Stomach (tissue), 9 donors: ENCODE measurements around the gene HLCS. TPM values are rescaled to one million over a fixed set of nuclear protein-coding genes. Genes with fewer than 3 reads are reported as not detected.

Source experiments
- DNase-seq, 2 donors: peaks; one replicate each; pipeline versions ENCODE4 v3.0.0 to v3.0.0-alpha.2; 2013 to 2019
- H3K27ac ChIP-seq, 5 donors: fragments of 200-600 bp in 4 of 5; sonication (generic) in 4 of 5; one replicate each; pipeline ENCODE4 v1.5.1; 2013 to 2019; ENCODE audit warnings: mild to moderate bottlenecking in 1 of 5, moderate library complexity in 1 of 5
- H3K27me3 ChIP-seq, 3 donors: fragments of 200-600 bp; sonication (generic); one replicate each; pipeline ENCODE4 v1.5.1; 2017 to 2019; ENCODE audit warnings: mixed run types in 1 of 3
- H3K36me3 ChIP-seq, 4 donors: fragments of 200-600 bp; sonication (generic); 1 replicate in 3 of 4; 2 replicates in 1 of 4; pipeline ENCODE4 v1.5.1; 2016 to 2019
- H3K4me1 ChIP-seq, 4 donors: fragments of 200-600 bp; sonication (generic); one replicate each; pipeline ENCODE4 v1.5.1; 2016 to 2019
- H3K4me3 ChIP-seq, 4 donors: fragments of 200-600 bp; sonication (generic) in 3 of 4; one replicate each; pipeline ENCODE4 v1.5.1; 2016 to 2019; ENCODE audit warnings: mild to moderate bottlenecking in 1 of 4
- H3K9me3 ChIP-seq, 4 donors: fragments of 200-600 bp; sonication (generic); one replicate each; pipeline ENCODE4 v1.5.1; 2016 to 2019
- CTCF ChIP-seq, 7 experiments: fragments of 450-650 bp in 4 of 7; fragments of 200-600 bp in 3 of 7; sonication (generic) in 3 of 7; IDR thresholded peaks; one replicate each; pipeline ENCODE4 v1.5.1; 2016 to 2019; ENCODE audit warnings: antibody characterized with exemption in 7 of 7, control low read depth in 2 of 7, mild to moderate bottlenecking in 1 of 7
- EP300 ChIP-seq: sonication (generic); formaldehyde crosslinking; IDR thresholded peaks from one replicate; pipeline ENCODE4 v1.6.1; 2017; ENCODE audit warnings: antibody characterized with exemption
- POLR2A ChIP-seq, 4 donors: fragments of 450-650 bp; IDR thresholded peaks; one replicate each; pipeline ENCODE4 v1.6.1; 2016; ENCODE audit warnings: antibody characterized with exemption in 4 of 4, control low read depth in 2 of 4, mild to moderate bottlenecking in 1 of 4, moderate library complexity in 1 of 4
- POLR2AphosphoS5 ChIP-seq, 3 donors: sonication (generic); formaldehyde crosslinking; IDR thresholded peaks; one replicate each; pipeline ENCODE4 v1.6.1; 2016; ENCODE audit warnings: antibody characterized with exemption in 3 of 3
- whole genome bisulfite sequencing, 5 donors: extraction: QIAGEN DNeasy Blood & Tissue Kit in 3 of 5; methylation state at CpG; one replicate each; pipeline versions ENCODE4 v1.1.5 to v1.1.7; 2013 to 2018; 5-methylcytosine and 5-hydroxymethylcytosine counted together
- intact Hi-C: fragments of 100-400 bp; cut with DNase I; formaldehyde crosslinking; loops from one replicate; pipeline ENCODE4 v1.15.1; 2023; ENCODE audit warnings: low total_unique reads
- polyA plus RNA-seq, 3 donors: library from polyadenylated mRNA; stranded (reverse); fragments of 200-250 nt; gene quantifications; one replicate each; pipeline ENCODE4 v1.2.3, GENCODE V29; 2013
- total RNA-seq, 5 donors: library from RNA; depleted of rRNA; stranded (reverse); fragments of >200 nt; gene quantifications; one replicate each; pipeline versions ENCODE4 v1.1.0 to v1.2.3, GENCODE V29; 2014 to 2016
- donor health status: healthy with polysubstance abuse.
- donor health status: Bipolar disorder and iron deficiency.
- donor health status: healthy.

Gene HLCS
- total and polyA plus RNA-seq, 8 donors, result 2.3 to 35.1 (median 13.9) TPM

DNA sequence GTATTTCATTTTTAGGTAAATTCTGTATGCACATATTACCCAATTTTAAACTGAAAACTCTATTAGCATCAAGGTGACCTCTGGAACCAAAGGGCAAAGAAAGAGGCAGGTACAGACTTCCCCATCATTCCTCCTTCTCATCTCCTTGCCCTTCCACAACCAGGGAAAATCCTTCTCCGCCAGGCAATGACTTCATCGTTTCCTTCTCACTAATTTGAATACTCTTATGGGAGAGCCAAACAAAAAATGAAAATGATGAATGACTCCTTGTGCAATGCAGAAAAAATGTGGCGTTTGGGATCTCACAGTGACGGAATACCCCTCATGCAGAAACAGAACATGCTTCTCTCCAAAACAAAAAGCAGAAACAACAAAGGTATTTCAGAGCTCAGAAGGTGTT is 83.7 kb downstream of the HLCS start:
- 77 to 91% (median 85%) methylated on average over 4 of the region's 4 CpGs for WGBS, 5 donors
- DNase-seq, result peak in 1 of 2 donors; percentile 19
- H3K4me1 ChIP-seq, result no peaks in the 10 kb centered on the region
- H3K9me3 ChIP-seq, result peaks cover 7 to 20% (median 10%) of the 10 kb centered on the region in 4 donors
- H3K27ac ChIP-seq, result no peak overlapping the region
- intact Hi-C loops, result no loop called here
- H3K27me3 ChIP-seq, result no peaks in the 10 kb centered on the region
- TF ChIP-seq POLR2A (IDR thresholded peaks at IDR 0.05), result no peak
- H3K4me3 ChIP-seq, result no peak overlapping the region
- H3K36me3 ChIP-seq, result peaks cover 0 to 17% (median 3%) of the 10 kb centered on the region in 4 donors

DNA sequence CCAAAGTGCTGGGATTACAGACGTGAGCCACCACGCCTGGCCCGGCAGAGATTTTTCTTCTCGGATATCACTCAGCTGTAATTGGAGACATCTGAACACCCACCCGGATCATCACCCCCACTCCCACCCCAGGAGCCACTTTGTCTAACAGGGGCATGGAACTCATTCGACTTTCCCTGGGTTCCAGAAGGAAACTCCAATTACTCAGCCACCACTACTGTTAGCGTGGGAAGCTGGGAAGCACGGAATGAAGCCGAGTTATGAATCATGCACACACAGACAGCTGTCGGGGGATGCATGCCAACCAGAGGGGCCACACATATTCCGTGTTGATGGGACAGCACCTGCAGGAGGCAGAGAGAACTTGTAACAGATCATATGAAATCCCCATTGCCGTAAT is 85.2 kb downstream of the HLCS start:
- intact Hi-C loops, result no loop called here
- Histone ChIP-seq H3K27me3 (no peaks in the 10 kb centered on the region), H3K4me3 (no peak overlapping the region), H3K4me1 (no peaks in the 10 kb centered on the region), H3K27ac (no peak overlapping the region), H3K9me3 (peaks cover 7 to 24% (median 11%) of the 10 kb centered on the region in 4 donors), H3K36me3 (peaks cover 0 to 11% (median 0%) of the 10 kb centered on the region in 4 donors)
- TF ChIP-seq CTCF (IDR thresholded peaks at IDR 0.05) (no peak), POLR2AphosphoS5 (IDR thresholded peaks at IDR 0.05) (no peak), POLR2A (IDR thresholded peaks at IDR 0.05) (no peak), EP300 (no peak)
- no peak for DNase-seq
- 91 to 96% (median 94%) methylated on average over 12 of the region's 12 CpGs for whole genome bisulfite sequencing, 5 donors

DNA sequence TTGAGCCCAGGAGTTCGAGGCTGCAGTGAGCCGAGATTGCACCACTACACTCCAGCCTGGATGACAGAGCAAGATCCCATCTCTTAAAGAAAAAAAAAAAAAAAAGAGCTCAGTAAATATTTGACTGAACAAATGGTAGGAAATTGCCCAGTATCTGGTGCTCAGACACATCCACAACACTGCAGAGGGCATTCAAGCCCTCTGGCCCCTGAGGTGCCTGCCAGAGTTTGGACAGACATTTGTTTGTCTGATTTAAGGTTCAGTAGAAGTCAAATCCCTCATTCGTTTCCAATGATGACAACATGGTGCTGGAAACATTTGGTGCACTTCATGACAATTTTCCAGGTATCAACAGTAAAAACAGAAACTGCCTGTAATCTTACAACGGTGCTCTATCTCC is 86.6 kb downstream of the HLCS start:
- no peaks in the 10 kb centered on the region for H3K27me3 ChIP-seq
- H3K36me3 ChIP-seq, result peaks cover 0 to 15% (median 5%) of the 10 kb centered on the region in 4 donors
- peaks cover 7 to 24% (median 11%) of the 10 kb centered on the region in 4 donors for H3K9me3 ChIP-seq
- H3K4me3 ChIP-seq, result no peak overlapping the region
- H3K4me1 ChIP-seq, result no peaks in the 10 kb centered on the region
- WGBS, 5 donors, result 67 to 83% (median 69%) methylated on average over 4 of the region's 4 CpGs
- no peak for DNase-seq
- intact Hi-C loops, result no loop called here
- no peak for TF ChIP-seq POLR2A (IDR thresholded peaks at IDR 0.05)
- TF ChIP-seq EP300, result no peak
- no peak for TF ChIP-seq POLR2AphosphoS5 (IDR thresholded peaks at IDR 0.05)
- no peak for TF ChIP-seq CTCF (IDR thresholded peaks at IDR 0.05)
- H3K27ac ChIP-seq, result no peak overlapping the region

- H3K36me3 ChIP-seq, result peaks cover 0 to 10% (median 2%) of the 10 kb centered on the region in 4 donors
- no peaks in the 10 kb centered on the region for H3K4me1 ChIP-seq
- DNase-seq, result no peak
- H3K4me3 ChIP-seq, result no peak overlapping the region
- H3K27ac ChIP-seq, result no peak overlapping the region
- H3K27me3 ChIP-seq, result no peaks in the 10 kb centered on the region
- intact Hi-C loops, result no loop called here
- TF ChIP-seq CTCF (IDR thresholded peaks at IDR 0.05), result no peak
- TF ChIP-seq EP300, result no peak
- TF ChIP-seq POLR2A (IDR thresholded peaks at IDR 0.05), result no peak
- no peak for TF ChIP-seq POLR2AphosphoS5 (IDR thresholded peaks at IDR 0.05)
- peaks cover 0 to 7% (median 3%) of the 10 kb centered on the region in 4 donors for H3K9me3 ChIP-seq
These were observed 88.7 kb downstream of the HLCS start for GRCh38 chr21:36877741-36878140.

- no peak overlapping the region for H3K27ac ChIP-seq
- peaks cover 0 to 7% (median 3%) of the 10 kb centered on the region in 4 donors for H3K9me3 ChIP-seq
- TF ChIP-seq POLR2A (IDR thresholded peaks at IDR 0.05), result no peak
- no peak for TF ChIP-seq POLR2AphosphoS5 (IDR thresholded peaks at IDR 0.05)
- no peak for TF ChIP-seq EP300
- TF ChIP-seq CTCF (IDR thresholded peaks at IDR 0.05), result no peak
- H3K36me3 ChIP-seq, result peaks cover 0 to 10% (median 2%) of the 10 kb centered on the region in 4 donors
- no peaks in the 10 kb centered on the region for H3K27me3 ChIP-seq
- H3K4me3 ChIP-seq, result no peak overlapping the region
- no peaks in the 10 kb centered on the region for H3K4me1 ChIP-seq
- intact Hi-C loops, result no loop called here
- DNase-seq, result no peak
- 92 to 99% (median 96%) methylated on average over 11 to 12 of the region's 12 CpGs for WGBS, 5 donors
These were observed 91.8 kb downstream of the HLCS start for GRCh38 chr21:36874665-36875064.
